Neutrophil (primary cell): ENCODE measurements around the gene ETNK1.

Source experiments
- H3K27ac ChIP-seq: fragments of 200-600 bp; sonication (generic); 2 replicates; pipeline ENCODE4 v1.5.1; 2016; ENCODE audit warnings: mild to moderate bottlenecking, moderate library complexity
- H3K27me3 ChIP-seq: fragments of 200-600 bp; sonication (generic); 2 replicates; pipeline ENCODE4 v1.6.0; 2016; ENCODE audit warnings: mild to moderate bottlenecking
- H3K36me3 ChIP-seq: fragments of 200-600 bp; sonication (generic); 2 replicates; pipeline ENCODE4 v1.5.1; 2017
- H3K4me1 ChIP-seq, 2 experiments: fragments of 200-600 bp in 1 of 2; sonication (generic) in 1 of 2; 1 replicate in 1 of 2; 2 replicates in 1 of 2; pipeline versions ENCODE4 v1.5.1 to v1.6.1; 2013 to 2016; ENCODE audit warnings: low read depth in 1 of 2, low read length in 1 of 2, mild to moderate bottlenecking in 1 of 2, moderate library complexity in 1 of 2; ENCODE audit not compliant: control insufficient read depth in 1 of 2, insufficient read depth in 1 of 2
- H3K4me3 ChIP-seq, 2 experiments: fragments of 200-600 bp in 1 of 2; sonication (generic) in 1 of 2; 1 replicate in 1 of 2; 2 replicates in 1 of 2; pipeline ENCODE4 v1.5.1; 2013 to 2016; ENCODE audit warnings: low read depth in 1 of 2, low read length in 1 of 2, mild to moderate bottlenecking in 1 of 2, moderate library complexity in 1 of 2
- H3K9me3 ChIP-seq: fragments of 200-600 bp; sonication (generic); 2 replicates; pipeline ENCODE4 v1.5.1; 2016
- TF ChIP-seq, protein P1 (sequence below): fragments of 200-600 bp; sonication (generic); IDR thresholded peaks from 2 replicates; pipeline ENCODE4 v1.5.1; 2016; ENCODE audit warnings: antibody characterized with exemption

The ETNK1 gene

DNA sequence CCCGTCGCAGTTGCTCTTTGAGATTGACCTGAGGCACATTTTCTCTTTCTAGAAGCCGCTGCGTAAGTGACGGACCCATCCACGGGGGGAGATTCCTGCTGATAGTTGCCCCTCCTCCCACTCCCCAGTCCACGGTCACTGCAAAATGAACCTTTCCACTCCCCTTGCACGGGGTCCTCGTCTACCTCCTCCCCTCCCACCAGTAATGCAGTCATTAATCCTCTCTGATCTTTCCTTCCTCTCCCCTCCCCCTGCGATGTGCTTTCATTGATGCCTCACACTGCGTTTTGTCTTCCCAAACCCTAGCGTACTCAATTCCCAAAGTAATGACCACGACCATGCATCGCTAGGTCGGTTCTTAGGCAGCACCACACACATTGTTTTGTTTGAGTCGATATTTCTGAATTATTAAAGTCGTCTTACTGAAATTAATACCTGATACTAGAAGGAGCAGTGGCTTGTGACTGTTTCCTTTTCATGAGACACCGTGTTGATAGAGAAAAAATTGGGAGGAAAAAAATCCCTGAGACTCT, 857 bp downstream of the ETNK1 start:
- Histone ChIP-seq H3K4me1 (peaks cover 22 to 28% of the 10 kb centered on the region in 2 experiments), H3K27ac (peak overlapping the region; percentile 88), H3K4me3 (peak overlapping the region; percentile 78 to 80), H3K9me3 (no peaks in the 10 kb centered on the region), H3K36me3 (no peaks in the 10 kb centered on the region), H3K27me3 (peaks cover 5% of the 10 kb centered on the region)
- TF ChIP-seq, protein P1, sequence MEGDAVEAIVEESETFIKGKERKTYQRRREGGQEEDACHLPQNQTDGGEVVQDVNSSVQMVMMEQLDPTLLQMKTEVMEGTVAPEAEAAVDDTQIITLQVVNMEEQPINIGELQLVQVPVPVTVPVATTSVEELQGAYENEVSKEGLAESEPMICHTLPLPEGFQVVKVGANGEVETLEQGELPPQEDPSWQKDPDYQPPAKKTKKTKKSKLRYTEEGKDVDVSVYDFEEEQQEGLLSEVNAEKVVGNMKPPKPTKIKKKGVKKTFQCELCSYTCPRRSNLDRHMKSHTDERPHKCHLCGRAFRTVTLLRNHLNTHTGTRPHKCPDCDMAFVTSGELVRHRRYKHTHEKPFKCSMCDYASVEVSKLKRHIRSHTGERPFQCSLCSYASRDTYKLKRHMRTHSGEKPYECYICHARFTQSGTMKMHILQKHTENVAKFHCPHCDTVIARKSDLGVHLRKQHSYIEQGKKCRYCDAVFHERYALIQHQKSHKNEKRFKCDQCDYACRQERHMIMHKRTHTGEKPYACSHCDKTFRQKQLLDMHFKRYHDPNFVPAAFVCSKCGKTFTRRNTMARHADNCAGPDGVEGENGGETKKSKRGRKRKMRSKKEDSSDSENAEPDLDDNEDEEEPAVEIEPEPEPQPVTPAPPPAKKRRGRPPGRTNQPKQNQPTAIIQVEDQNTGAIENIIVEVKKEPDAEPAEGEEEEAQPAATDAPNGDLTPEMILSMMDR, result no peak

DNA sequence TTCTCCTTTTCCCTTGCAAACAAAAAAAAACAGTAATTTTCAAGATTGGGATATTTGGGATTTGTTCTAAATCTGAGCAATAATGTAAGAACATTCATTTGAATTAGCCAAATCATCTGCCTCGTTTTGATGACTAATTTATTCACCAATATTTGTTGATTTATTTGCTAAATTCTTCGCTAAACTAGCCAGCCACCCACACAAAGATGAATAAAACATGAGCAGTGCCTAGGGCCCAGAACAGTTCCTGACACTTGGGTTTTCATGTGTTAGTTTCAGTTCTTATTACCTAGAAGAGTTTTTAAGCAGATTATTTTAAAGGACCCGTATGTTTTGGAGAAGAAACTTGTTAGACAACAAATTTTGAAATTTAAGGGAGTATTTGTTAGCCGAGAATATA, 1.4 kb downstream of the ETNK1 start:
- Histone ChIP-seq H3K27me3 (peaks cover 5% of the 10 kb centered on the region), H3K4me3 (peak overlapping the region in 1 of 2 experiments; percentile 80), H3K4me1 (peaks cover 22 to 28% of the 10 kb centered on the region in 2 experiments), H3K9me3 (no peaks in the 10 kb centered on the region), H3K27ac (peak overlapping the region; percentile 88), H3K36me3 (no peaks in the 10 kb centered on the region)
- TF ChIP-seq, protein P1, result no peak

DNA sequence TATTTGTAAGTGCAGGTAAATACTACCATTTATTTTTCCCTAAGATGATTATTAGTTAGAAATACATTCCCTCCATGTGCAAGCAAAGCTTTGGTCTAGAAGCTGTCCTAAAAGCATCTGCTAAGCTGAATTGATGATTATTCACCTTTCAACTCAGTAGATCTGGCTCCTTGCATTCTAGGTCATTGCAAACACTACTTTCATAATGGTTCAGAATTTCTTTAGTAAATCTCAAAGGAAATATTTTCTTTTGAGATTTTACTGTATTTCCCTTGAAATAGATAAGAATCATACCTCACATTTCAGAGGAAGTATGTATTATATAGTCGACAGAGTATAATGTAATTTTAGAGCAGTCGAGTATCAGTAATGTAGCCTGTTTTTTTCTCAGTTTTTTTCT, 2.4 kb downstream of the ETNK1 start:
- no peak overlapping the region for H3K27ac ChIP-seq
- H3K9me3 ChIP-seq, result no peaks in the 10 kb centered on the region
- H3K4me1 ChIP-seq, result peaks cover 22 to 28% of the 10 kb centered on the region in 2 experiments
- no peaks in the 10 kb centered on the region for H3K36me3 ChIP-seq
- no peak overlapping the region for H3K4me3 ChIP-seq
- H3K27me3 ChIP-seq, result peaks cover 2% of the 10 kb centered on the region
- TF ChIP-seq, protein P1, result no peak

DNA sequence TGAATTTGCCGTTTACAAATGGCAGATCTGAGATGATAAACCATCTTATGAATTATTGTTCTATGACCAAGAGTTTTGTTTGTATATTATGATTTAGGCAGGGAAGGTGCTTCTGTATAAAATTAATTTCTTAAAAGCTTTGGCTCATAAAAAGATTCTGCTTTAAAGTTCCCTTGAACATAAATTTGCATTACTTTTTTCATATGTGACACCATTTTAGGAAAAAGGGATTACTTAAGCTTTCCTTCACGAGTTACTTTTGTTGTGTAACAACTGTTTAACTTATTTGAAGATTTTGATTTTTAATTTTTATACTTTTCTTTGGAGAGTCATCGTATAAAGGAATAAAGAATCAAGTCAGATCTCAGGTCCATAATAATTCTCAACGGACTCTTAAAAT, 3.3 kb downstream of the ETNK1 start:
- Histone ChIP-seq H3K27me3 (no peaks in the 10 kb centered on the region), H3K9me3 (no peaks in the 10 kb centered on the region), H3K36me3 (no peaks in the 10 kb centered on the region), H3K4me3 (no peak overlapping the region), H3K4me1 (peaks cover 22 to 28% of the 10 kb centered on the region in 2 experiments), H3K27ac (no peak overlapping the region)
- TF ChIP-seq, protein P1, result no peak

DNA sequence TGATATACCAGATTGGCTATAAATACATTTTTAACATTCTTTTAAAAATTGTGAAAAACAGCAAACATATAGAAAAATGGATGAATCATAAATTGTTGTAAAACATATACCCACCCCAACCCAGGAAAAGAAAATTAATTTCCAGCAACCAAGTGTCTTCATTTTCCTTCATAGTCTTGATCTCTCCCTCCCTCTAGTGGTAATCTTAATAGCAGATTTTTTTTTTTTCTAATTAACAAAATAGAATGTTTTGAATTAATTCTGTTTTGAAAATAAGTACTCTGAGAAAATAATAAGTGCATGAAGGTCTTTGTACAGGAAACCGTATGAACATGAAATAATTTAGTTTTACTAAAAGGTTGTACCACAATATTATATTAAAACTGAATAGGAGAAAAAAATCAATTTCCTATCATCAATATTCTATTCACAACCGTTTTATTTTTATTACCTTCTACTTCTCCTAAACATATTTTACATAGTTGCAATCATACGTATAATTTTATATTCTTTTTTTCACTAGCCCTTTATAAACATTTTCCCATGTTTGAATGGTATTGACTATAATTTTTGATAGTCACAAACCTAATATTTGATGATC, 7.0 kb downstream of the ETNK1 start:
- H3K27me3 ChIP-seq, result no peaks in the 10 kb centered on the region
- TF ChIP-seq, protein P1, result no peak
- H3K4me3 ChIP-seq, result no peak overlapping the region
- H3K4me1 ChIP-seq, result peaks cover 4 to 10% of the 10 kb centered on the region in 2 experiments
- no peaks in the 10 kb centered on the region for H3K9me3 ChIP-seq
- H3K27ac ChIP-seq, result no peak overlapping the region
- H3K36me3 ChIP-seq, result peaks cover 2% of the 10 kb centered on the region
